Measurements from ENCODE around the gene PRLH.

PRLH gene

GRCh38 chr2:237569041-237569440 lies 2.7 kb downstream of the PRLH start:
- H3K9ac ChIP-seq (ENCODE audit: low read depth, low read length, poor library complexity, severe bottlenecking) = no peak overlapping the region
- TF ChIP-seq EZH2phosphoT487 (IDR thresholded peaks at IDR 0.05; ENCODE audit: borderline replicate concordance) = no peak
- TF ChIP-seq CTCF (conservative IDR thresholded peaks at IDR 0.05; ENCODE audit: low read length) = no peak
- H3F3A ChIP-seq (ENCODE audit: low read depth) = no peaks in the 10 kb centered on the region
- no peaks in the 10 kb centered on the region for H4K20me1 ChIP-seq (ENCODE audit: insufficient read depth, low read length, poor library complexity, severe bottlenecking)
- no peaks in the 10 kb centered on the region for H3K27me3 ChIP-seq (ENCODE audit: insufficient read depth, low read length, poor library complexity, severe bottlenecking)
- H3K79me2 ChIP-seq (ENCODE audit: insufficient read depth, low read length) = no peaks in the 10 kb centered on the region
- H2AFZ ChIP-seq (ENCODE audit: low read length) = no peak overlapping the region
- H3K36me3 ChIP-seq (ENCODE audit: insufficient read depth, low read length) = no peaks in the 10 kb centered on the region
- no peak overlapping the region for H3K4me2 ChIP-seq (ENCODE audit: low read depth, low read length, poor library complexity, severe bottlenecking)
- no peaks in the 10 kb centered on the region for H3K4me1 ChIP-seq (ENCODE audit: insufficient read depth, low read length, poor library complexity, severe bottlenecking)
- no peak overlapping the region for H3K4me3 ChIP-seq (ENCODE audit: low read length, poor library complexity, severe bottlenecking)
- H3K9me3 ChIP-seq (ENCODE audit: insufficient read depth, low read depth, low read length) = no peaks in the 10 kb centered on the region
- no peaks in the 10 kb centered on the region for H3K9me2 ChIP-seq (replicated peaks; ENCODE audit: low read depth, low read length)

- no peak overlapping the region for H3K9ac ChIP-seq (ENCODE audit: low read depth, low read length, poor library complexity, severe bottlenecking)
- H3K9me2 ChIP-seq (replicated peaks; ENCODE audit: low read depth, low read length) = no peaks in the 10 kb centered on the region
- H3K79me2 ChIP-seq (ENCODE audit: insufficient read depth, low read length) = no peaks in the 10 kb centered on the region
- H3K9me3 ChIP-seq (ENCODE audit: insufficient read depth, low read depth, low read length) = no peaks in the 10 kb centered on the region
- H3F3A ChIP-seq (ENCODE audit: low read depth) = no peaks in the 10 kb centered on the region
- H3K4me2 ChIP-seq (ENCODE audit: low read depth, low read length, poor library complexity, severe bottlenecking) = no peak overlapping the region
- no peaks in the 10 kb centered on the region for H4K20me1 ChIP-seq (ENCODE audit: insufficient read depth, low read length, poor library complexity, severe bottlenecking)
- no peak for TF ChIP-seq CTCF (conservative IDR thresholded peaks at IDR 0.05; ENCODE audit: low read length)
- TF ChIP-seq EZH2phosphoT487 (IDR thresholded peaks at IDR 0.05; ENCODE audit: borderline replicate concordance) = no peak
- no peaks in the 10 kb centered on the region for H3K4me1 ChIP-seq (ENCODE audit: insufficient read depth, low read length, poor library complexity, severe bottlenecking)
- no peaks in the 10 kb centered on the region for H3K27me3 ChIP-seq (ENCODE audit: insufficient read depth, low read length, poor library complexity, severe bottlenecking)
- H2AFZ ChIP-seq (ENCODE audit: low read length) = no peak overlapping the region
- H3K4me3 ChIP-seq (ENCODE audit: low read length, poor library complexity, severe bottlenecking) = no peak overlapping the region
- H3K36me3 ChIP-seq (ENCODE audit: insufficient read depth, low read length) = no peaks in the 10 kb centered on the region
These were observed 3.5 kb downstream of the PRLH start for GRCh38 chr2:237569896-237570295.

GRCh38 chr2:237570776-237571335 lies 4.5 kb downstream of the PRLH start:
- no peaks in the 10 kb centered on the region for H3F3A ChIP-seq (ENCODE audit: low read depth)
- no peak overlapping the region for H2AFZ ChIP-seq (ENCODE audit: low read length)
- no peak overlapping the region for H3K4me2 ChIP-seq (ENCODE audit: low read depth, low read length, poor library complexity, severe bottlenecking)
- H3K9me2 ChIP-seq (replicated peaks; ENCODE audit: low read depth, low read length) = no peaks in the 10 kb centered on the region
- H3K4me3 ChIP-seq (ENCODE audit: low read length, poor library complexity, severe bottlenecking) = no peak overlapping the region
- TF ChIP-seq CTCF (conservative IDR thresholded peaks at IDR 0.05; ENCODE audit: low read length) = no peak
- no peak for TF ChIP-seq EZH2phosphoT487 (IDR thresholded peaks at IDR 0.05; ENCODE audit: borderline replicate concordance)
- H3K79me2 ChIP-seq (ENCODE audit: insufficient read depth, low read length) = no peaks in the 10 kb centered on the region
- H3K9ac ChIP-seq (ENCODE audit: low read depth, low read length, poor library complexity, severe bottlenecking) = no peak overlapping the region
- no peaks in the 10 kb centered on the region for H3K36me3 ChIP-seq (ENCODE audit: insufficient read depth, low read length)
- no peaks in the 10 kb centered on the region for H4K20me1 ChIP-seq (ENCODE audit: insufficient read depth, low read length, poor library complexity, severe bottlenecking)
- H3K4me1 ChIP-seq (ENCODE audit: insufficient read depth, low read length, poor library complexity, severe bottlenecking) = no peaks in the 10 kb centered on the region
- no peaks in the 10 kb centered on the region for H3K9me3 ChIP-seq (ENCODE audit: insufficient read depth, low read depth, low read length)
- H3K27me3 ChIP-seq (ENCODE audit: insufficient read depth, low read length, poor library complexity, severe bottlenecking) = no peaks in the 10 kb centered on the region
